H1 (cell line): ENCODE measurements around the gene TRIM4.

Source experiments
- BACH1 ChIP-seq: IDR thresholded peaks from 2 replicates; pipeline ENCODE4 v1.6.1; 2012; ENCODE audit warnings: low read length, improper control_type of control experiment
- CTCF ChIP-seq, 3 experiments: IDR thresholded peaks; 1 replicate in 2 of 3; 2 replicates in 1 of 3; pipeline versions ENCODE4 v1.5.1 to v1.6.1; 2011; ENCODE audit warnings: low read length in 3 of 3, mild to moderate bottlenecking in 3 of 3, inconsistent platforms in 2 of 3, low read depth in 1 of 3, moderate library complexity in 1 of 3; ENCODE audit not compliant: insufficient read depth in 1 of 3; ENCODE audit errors: control extremely low read depth in 1 of 3
- MAFK ChIP-seq: IDR thresholded peaks from 2 replicates; pipeline ENCODE4 v1.6.1; 2012; ENCODE audit warnings: low read depth, mild to moderate bottlenecking, improper control_type of control experiment, low read length
- PHF8 ChIP-seq: fragments of 200-600 bp; sonication (generic); conservative IDR thresholded peaks from 2 replicates; pipeline ENCODE4 v1.7.1; 2012; ENCODE audit warnings: low read depth, mild to moderate bottlenecking, inconsistent platforms, low read length, moderate library complexity
- POLR2A ChIP-seq, 2 experiments: IDR thresholded peaks; 1 replicate in 1 of 2; 2 replicates in 1 of 2; pipeline ENCODE4 v1.6.1; 2011; ENCODE audit warnings: low read depth in 2 of 2, low read length in 2 of 2, mild to moderate bottlenecking in 2 of 2; ENCODE audit errors: control extremely low read depth in 1 of 2
- SUZ12 ChIP-seq: fragments of 200-600 bp; sonication (generic); IDR thresholded peaks from 2 replicates; pipeline ENCODE4 v1.6.1; 2012; ENCODE audit warnings: mild to moderate bottlenecking, inconsistent platforms, low read length, moderate library complexity, mixed read lengths
- ZNF274 ChIP-seq: IDR thresholded peaks from 2 replicates; pipeline ENCODE4 v1.7.0; 2012; ENCODE audit warnings: low read length, borderline replicate concordance; ENCODE audit errors: extremely low read depth

DNA sequence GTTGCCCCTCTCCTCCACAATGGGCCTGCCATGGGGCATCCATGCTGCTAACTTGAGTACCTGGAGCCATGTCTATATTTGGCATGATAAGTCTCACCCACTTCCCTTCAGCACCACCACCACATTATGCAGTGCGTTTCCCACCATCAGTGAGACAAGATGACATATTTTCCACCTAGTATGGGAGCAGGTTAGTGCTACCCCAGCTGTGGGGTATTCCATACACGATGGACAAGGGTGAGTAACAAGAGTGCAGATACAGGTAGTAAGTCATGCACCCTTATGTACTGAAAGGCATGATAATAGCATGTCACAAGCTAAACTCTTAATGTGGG lies 21.3 kb downstream of the TRIM4 start:
- no peak for TF ChIP-seq MAFK
- no peak for TF ChIP-seq CTCF (IDR thresholded peaks at IDR 0.05; ENCODE audit: control extremely low read depth in 1 of 3, insufficient read depth in 1 of 3, low read depth in 1 of 3, low read length in 3 of 3)
- TF ChIP-seq POLR2A (IDR thresholded peaks at IDR 0.05; ENCODE audit: control extremely low read depth in 1 of 2, low read depth in 2 of 2, low read length in 2 of 2), result no peak
- no peak for TF ChIP-seq BACH1
- no peak for TF ChIP-seq SUZ12
- no peak for TF ChIP-seq ZNF274
- no peak for TF ChIP-seq PHF8
